NCI-H345 treated with DMSO at 0.1 percent for 48 hours (cell line): ENCODE results near the gene YKT6.

Experiments
- DNase-seq: peaks from one replicate; lab custom pipeline; 2025; ENCODE audit not compliant: unreplicated experiment; lab: John Stamatoyannopoulos, UW

The YKT6 gene

GRCh38 chr7:44257618-44258422 is 57.0 kb downstream of the YKT6 start:
- no peak for DNase-seq

GRCh38 chr7:44258423-44258760 is 57.6 kb downstream of the YKT6 start:
- no peak for DNase-seq

- no peak for DNase-seq
Measured at GRCh38 chr7:44258865-44259546, 58.2 kb downstream of the YKT6 start.

GRCh38 chr7:44259547-44260457 is 59.0 kb downstream of the YKT6 start:
- no peak for DNase-seq

- DNase-seq, result no peak
Measured at GRCh38 chr7:44261240-44261639, 60.5 kb downstream of the YKT6 start.

GRCh38 chr7:44262031-44262430 is 61.3 kb downstream of the YKT6 start:
- no peak for DNase-seq

- no peak for DNase-seq
Measured at GRCh38 chr7:44263326-44264082, 62.7 kb downstream of the YKT6 start.
